Measurements from ENCODE around the gene LCN2.
A peak's percentile ranks its signal among the peaks of the same experiment; 100 is the strongest.

LCN2 gene

DNA sequence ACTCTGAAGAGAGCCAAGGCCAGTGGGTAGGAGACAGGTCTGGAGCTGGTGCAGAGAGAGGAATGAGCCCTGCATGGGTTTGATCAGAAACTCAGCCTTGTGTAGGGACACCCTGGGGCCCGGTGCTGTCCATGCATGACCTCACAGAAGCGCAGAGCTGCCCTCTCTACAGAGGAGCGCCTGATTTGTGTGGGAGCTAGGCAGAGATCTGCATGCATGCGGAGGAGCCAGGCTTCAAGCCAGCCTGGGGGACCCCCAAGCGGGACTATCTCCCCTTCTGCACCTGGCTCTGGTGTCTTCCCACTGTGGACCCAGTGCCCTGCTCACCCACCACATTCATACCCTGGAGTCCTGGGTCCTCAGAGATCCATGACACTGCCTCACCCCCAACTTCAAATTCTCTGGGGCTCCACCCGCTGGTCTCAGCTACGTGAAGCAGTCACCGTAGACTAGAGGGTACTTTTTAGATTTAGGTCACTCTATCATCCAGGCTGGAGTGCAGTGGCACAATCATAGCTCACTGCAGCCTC lies 2.6 kb upstream of the LCN2 start:
- Mint-ChIP-seq H3K4me3 (no peak overlapping the region), H3K4me1 (ENCODE audit: low read depth) (peaks cover 11% of the 10 kb centered on the region), H3K27ac (no peak overlapping the region), H3K27me3 (no peaks in the 10 kb centered on the region), H3K9me3 (ENCODE audit: low read depth) (no peaks in the 10 kb centered on the region), H3K36me3 (no peaks in the 10 kb centered on the region)

- Mint-ChIP-seq H3K36me3 (no peaks in the 10 kb centered on the region), H3K27me3 (no peaks in the 10 kb centered on the region), H3K9me3 (ENCODE audit: low read depth) (no peaks in the 10 kb centered on the region), H3K4me3 (no peak overlapping the region), H3K27ac (no peak overlapping the region), H3K4me1 (ENCODE audit: low read depth) (peaks cover 1% of the 10 kb centered on the region)
Measured at GRCh38 chr9:128148509-128149000, 698 bp upstream of the LCN2 start.

- H3K4me1 Mint-ChIP-seq (ENCODE audit: low read depth): no peaks in the 10 kb centered on the region
- no peaks in the 10 kb centered on the region for H3K27me3 Mint-ChIP-seq
- H3K36me3 Mint-ChIP-seq: no peaks in the 10 kb centered on the region
- H3K4me3 Mint-ChIP-seq: no peak overlapping the region
- H3K9me3 Mint-ChIP-seq (ENCODE audit: low read depth): no peaks in the 10 kb centered on the region
- no peak overlapping the region for H3K27ac Mint-ChIP-seq
Measured at GRCh38 chr9:128149951-128150593, 819 bp downstream of the LCN2 start.

DNA sequence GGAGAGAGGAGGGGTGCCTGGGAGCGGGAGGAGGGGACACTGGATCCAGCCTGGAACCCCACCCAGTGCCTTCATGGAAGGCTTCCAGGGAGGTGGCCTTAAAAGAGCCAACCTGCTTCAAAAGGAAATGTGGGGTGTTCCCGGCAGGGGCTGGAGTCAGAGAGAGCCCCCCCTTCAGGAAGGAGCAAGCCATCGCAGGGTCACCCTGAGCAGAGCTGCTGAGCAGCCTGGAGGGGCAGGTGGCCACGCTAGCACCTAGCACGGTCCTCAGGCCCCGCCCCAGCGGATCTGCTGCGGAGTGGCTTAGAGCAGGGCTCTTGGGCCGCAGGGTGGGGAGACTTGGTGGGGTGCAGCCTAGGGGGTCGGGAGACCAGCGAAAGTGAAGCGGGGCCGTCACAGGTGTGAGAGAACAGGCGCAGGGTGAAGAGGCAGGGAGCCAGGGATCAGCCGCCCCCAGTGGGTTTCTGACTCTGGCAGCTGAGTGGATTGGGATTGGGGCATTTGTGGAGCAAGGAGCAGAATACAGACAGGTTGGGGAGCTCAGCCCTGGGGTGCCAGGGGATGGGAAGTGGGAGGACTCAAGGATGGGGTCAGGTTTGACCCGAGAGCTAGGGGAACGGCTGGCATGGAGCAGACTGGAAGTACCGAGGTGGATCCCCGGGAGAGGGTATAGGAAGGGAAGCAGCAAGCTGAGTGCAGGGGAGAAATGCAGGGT lies 1.5 kb downstream of the LCN2 start:
- H3K9me3 Mint-ChIP-seq (ENCODE audit: low read depth): no peaks in the 10 kb centered on the region
- H3K27me3 Mint-ChIP-seq: no peaks in the 10 kb centered on the region
- no peaks in the 10 kb centered on the region for H3K4me1 Mint-ChIP-seq (ENCODE audit: low read depth)
- no peak overlapping the region for H3K27ac Mint-ChIP-seq
- H3K36me3 Mint-ChIP-seq: no peaks in the 10 kb centered on the region
- no peak overlapping the region for H3K4me3 Mint-ChIP-seq

GRCh38 chr9:128151309-128152132 lies 2.3 kb downstream of the LCN2 start:
- Mint-ChIP-seq H3K27ac (no peak overlapping the region), H3K9me3 (ENCODE audit: low read depth) (no peaks in the 10 kb centered on the region), H3K4me1 (ENCODE audit: low read depth) (no peaks in the 10 kb centered on the region), H3K27me3 (no peaks in the 10 kb centered on the region), H3K4me3 (no peak overlapping the region), H3K36me3 (no peaks in the 10 kb centered on the region)

GRCh38 chr9:128152133-128153059 lies 3.1 kb downstream of the LCN2 start:
- H3K36me3 Mint-ChIP-seq: no peaks in the 10 kb centered on the region
- no peak overlapping the region for H3K4me3 Mint-ChIP-seq
- no peaks in the 10 kb centered on the region for H3K27me3 Mint-ChIP-seq
- H3K4me1 Mint-ChIP-seq (ENCODE audit: low read depth): no peaks in the 10 kb centered on the region
- no peaks in the 10 kb centered on the region for H3K9me3 Mint-ChIP-seq (ENCODE audit: low read depth)
- H3K27ac Mint-ChIP-seq: no peak overlapping the region

GRCh38 chr9:128153060-128153946 lies 4.0 kb downstream of the LCN2 start:
- H3K4me3 Mint-ChIP-seq: no peak overlapping the region
- H3K9me3 Mint-ChIP-seq (ENCODE audit: low read depth): no peaks in the 10 kb centered on the region
- no peaks in the 10 kb centered on the region for H3K36me3 Mint-ChIP-seq
- no peaks in the 10 kb centered on the region for H3K27me3 Mint-ChIP-seq
- H3K4me1 Mint-ChIP-seq (ENCODE audit: low read depth): no peaks in the 10 kb centered on the region
- H3K27ac Mint-ChIP-seq: no peak overlapping the region

DNA sequence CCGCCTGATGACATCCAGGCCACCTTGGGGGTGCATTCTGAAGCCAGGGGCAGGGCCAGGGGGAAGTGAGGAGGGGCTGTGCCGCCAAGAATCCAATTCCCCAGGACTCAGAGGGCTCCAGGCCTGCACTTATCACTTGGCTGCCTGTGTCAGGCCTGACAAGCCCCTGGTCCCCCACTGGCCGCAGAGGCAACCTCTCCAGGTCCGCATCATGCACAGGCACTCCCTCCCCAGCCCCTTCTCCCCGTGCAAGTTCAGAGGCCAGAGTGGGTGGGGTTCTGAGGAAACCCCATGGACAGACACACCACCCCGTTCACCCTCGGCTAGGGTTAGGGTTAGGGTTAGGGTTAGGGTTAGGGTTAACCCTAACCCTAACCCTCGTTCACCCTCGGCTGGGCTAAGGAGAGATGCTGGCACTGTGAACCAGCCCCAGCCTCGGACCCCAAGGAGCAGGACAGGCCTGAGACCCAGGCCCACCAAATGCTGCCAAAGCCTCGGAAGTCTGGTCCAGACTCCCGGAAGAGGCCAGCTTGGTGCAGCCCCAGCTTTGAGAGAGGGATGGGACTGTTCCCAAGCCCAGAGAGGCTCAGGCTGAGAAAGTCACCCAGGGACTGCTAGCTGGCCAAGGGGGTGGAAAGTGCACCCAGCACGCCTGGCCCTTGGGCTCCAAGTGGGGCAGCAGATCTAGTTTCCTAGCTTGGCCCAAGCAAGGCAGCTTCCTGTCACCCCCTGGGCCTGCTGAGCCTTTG lies 4.9 kb downstream of the LCN2 start:
- H3K27me3 Mint-ChIP-seq: no peaks in the 10 kb centered on the region
- H3K9me3 Mint-ChIP-seq (ENCODE audit: low read depth): no peaks in the 10 kb centered on the region
- H3K4me3 Mint-ChIP-seq: no peak overlapping the region
- no peak overlapping the region for H3K27ac Mint-ChIP-seq
- no peaks in the 10 kb centered on the region for H3K36me3 Mint-ChIP-seq
- H3K4me1 Mint-ChIP-seq (ENCODE audit: low read depth): no peaks in the 10 kb centered on the region

DNA sequence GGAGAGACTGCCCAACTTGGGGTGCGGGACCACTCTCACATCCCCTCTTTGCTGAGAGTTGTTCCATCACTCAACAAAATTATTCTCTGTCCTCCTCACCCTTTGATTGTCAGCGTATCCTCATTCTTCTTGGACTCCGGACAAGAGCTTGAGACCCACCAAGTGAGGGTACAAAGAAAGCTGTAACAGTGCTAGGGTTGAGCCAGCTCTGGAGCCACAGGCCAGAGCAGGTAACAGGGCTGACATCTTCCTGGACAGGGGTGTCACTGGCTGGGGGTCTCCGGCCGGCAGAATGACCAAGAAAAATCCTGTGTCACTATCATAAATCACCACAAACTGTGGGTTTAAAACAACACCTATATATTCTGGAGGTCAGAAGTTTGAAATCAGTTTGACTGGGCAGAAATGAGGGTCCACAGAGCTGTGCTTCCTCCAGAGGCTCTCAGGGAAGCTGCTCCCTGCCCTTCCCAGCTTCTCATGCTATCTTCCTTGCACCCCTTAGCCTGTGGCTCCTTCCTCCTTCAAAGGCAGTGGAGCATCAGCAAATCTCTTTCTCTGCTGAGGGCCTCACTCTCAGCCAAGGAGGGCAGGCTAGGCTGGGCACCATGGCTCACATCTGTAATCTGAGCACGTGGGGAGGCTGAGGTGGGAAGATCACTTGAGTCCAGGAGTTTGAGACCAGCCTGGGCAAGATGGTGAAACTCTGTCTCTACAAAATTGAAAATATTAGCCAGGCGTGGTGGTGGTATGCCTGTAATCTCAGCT lies 6.7 kb downstream of the LCN2 start:
- Mint-ChIP-seq H3K4me1 (ENCODE audit: low read depth) (peaks cover 7% of the 10 kb centered on the region), H3K27ac (no peak overlapping the region), H3K27me3 (no peaks in the 10 kb centered on the region), H3K9me3 (ENCODE audit: low read depth) (no peaks in the 10 kb centered on the region), H3K4me3 (no peak overlapping the region), H3K36me3 (no peaks in the 10 kb centered on the region)

DNA sequence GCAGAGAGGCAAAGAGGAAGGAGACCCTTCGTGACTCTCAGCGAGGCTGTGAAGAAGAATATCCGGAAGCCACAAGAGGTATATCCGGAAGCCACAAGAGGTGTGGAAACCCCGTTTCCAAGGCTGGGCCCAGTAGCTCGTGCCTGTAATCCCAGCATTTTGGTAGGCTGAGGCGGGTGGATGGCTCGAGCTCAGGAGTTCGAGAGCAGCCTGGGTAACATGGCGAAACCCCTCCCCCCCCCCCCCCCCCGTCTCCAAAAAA lies 10.2 kb downstream of the LCN2 start:
- peaks cover 3% of the 10 kb centered on the region for H3K36me3 Mint-ChIP-seq
- H3K27me3 Mint-ChIP-seq: no peaks in the 10 kb centered on the region
- H3K4me3 Mint-ChIP-seq: peak overlapping the region; percentile 77
- no peaks in the 10 kb centered on the region for H3K9me3 Mint-ChIP-seq (ENCODE audit: low read depth)
- H3K27ac Mint-ChIP-seq: peak overlapping the region; percentile 88
- peaks cover 18% of the 10 kb centered on the region for H3K4me1 Mint-ChIP-seq (ENCODE audit: low read depth)

DNA sequence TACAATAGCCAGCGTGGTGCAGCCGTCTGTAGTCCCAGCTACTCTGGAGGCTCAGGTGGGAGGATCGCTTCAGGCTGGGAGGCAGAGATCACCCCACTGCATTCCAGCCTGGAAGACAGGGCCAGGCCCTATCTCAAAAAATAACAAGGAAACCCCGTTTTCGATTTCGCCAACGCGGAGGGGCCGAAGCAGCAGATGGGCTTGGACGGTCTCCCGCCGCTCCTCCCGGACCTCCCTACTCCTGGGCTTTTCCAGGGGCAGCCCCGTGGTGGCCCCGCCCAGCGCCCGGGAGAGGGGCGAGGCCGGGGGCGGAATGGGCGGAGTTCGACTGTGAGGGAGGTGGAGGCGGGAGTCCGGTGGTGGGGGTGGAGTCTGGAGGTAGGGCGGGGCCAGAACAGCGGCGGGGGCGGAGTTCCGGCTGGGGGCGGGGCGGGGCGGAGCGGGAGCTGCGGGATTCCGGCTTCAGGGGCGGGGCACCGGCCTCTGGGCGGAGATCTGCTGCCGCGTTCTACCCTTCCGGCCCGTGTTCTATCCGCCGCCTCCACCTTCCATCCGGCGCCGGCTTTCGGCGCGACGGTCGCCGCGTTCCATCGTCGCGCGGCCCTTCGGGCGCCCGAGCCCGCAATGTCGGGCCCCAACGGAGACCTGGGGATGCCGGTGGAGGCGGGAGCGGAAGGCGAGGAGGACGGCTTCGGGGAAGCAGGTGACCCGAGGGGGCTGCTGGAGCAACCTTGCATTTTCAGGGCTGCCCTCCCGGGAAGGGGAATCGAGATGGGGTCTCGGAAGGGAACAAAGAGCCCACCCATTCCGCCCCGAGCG lies 10.7 kb downstream of the LCN2 start, which contains the start of gene BBLN:
Gene BBLN (plus strand): TSS at position 482 of the 819 bp plus-strand sequence. CDS start 143 bp downstream, at position 625.
- Mint-ChIP-seq H3K27ac (peak within 1 kb of the TSS; percentile 88), H3K36me3 (peaks cover 3% of the 10 kb centered on the region), H3K27me3 (no peaks in the 10 kb centered on the region), H3K4me3 (peak within 1 kb of the TSS; percentile 84), H3K4me1 (ENCODE audit: low read depth) (peaks cover 18% of the 10 kb centered on the region), H3K9me3 (ENCODE audit: low read depth) (no peaks in the 10 kb centered on the region)

DNA sequence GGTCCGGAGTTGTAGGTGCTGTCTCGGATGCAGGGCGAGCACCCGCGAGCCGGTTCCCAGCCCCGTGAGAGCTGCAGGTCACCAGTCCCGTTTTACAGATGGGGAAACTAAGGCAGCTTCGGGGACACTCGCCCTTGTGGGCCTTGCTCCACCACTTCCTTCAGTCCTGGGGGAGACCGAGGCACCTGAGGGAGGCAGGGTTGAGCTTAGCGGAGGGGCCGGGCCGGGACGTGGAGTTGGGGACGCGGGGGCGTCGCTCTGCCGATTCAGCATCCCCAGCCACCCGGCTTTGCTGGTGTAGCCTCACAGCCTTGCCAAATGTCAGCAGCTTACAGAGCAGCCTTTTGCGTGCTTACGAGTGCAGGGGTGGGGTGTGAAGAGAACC lies 11.3 kb downstream of the LCN2 start:
- Mint-ChIP-seq H3K27me3 (no peaks in the 10 kb centered on the region), H3K36me3 (peaks cover 3% of the 10 kb centered on the region), H3K4me3 (peak overlapping the region; percentile 84), H3K27ac (peak overlapping the region; percentile 69), H3K4me1 (ENCODE audit: low read depth) (peaks cover 18% of the 10 kb centered on the region), H3K9me3 (ENCODE audit: low read depth) (no peaks in the 10 kb centered on the region)

Data from activated naive CD8-positive, alpha-beta T cell (primary cell).